GM21515 (cell line): ENCODE data around the gene DST.
"Not testable (repeated sequence)": the region's sequence is repeated elsewhere in the genome, so short reads cannot be mapped to it uniquely, and the experiment has no call there.

Experiments used
- ATAC-seq: cut with Tn5 transposase; IDR thresholded peaks from one replicate; pipeline ENCODE4 v1.9.1; 2021; ENCODE audit not compliant: unreplicated experiment

The DST gene

GRCh38 chr6:56518995-56519767 is 123.5 kb downstream of the DST start:
- ATAC-seq = no peak

GRCh38 chr6:56517155-56517745 is 125.4 kb downstream of the DST start:
- ATAC-seq = no peak

GRCh38 chr6:56516003-56516402 is 126.7 kb downstream of the DST start:
- no peak for ATAC-seq

- ATAC-seq = no peak
Observed at GRCh38 chr6:56515081-56515905, 127.4 kb downstream of the DST start.

- no peak for ATAC-seq
Observed at GRCh38 chr6:56514395-56514794, 128.3 kb downstream of the DST start.

- ATAC-seq = no peak
Observed at GRCh38 chr6:56513631-56514030, 129.1 kb downstream of the DST start.

GRCh38 chr6:56511591-56511990 is 131.1 kb downstream of the DST start:
- no peak for ATAC-seq

- ATAC-seq = no peak
Observed at GRCh38 chr6:56510984-56511531, 131.6 kb downstream of the DST start.

- no peak for ATAC-seq
Observed at GRCh38 chr6:56509031-56509430, 133.7 kb downstream of the DST start.

- ATAC-seq = no peak
Observed at GRCh38 chr6:56507517-56507916, 135.2 kb downstream of the DST start.

- no peak for ATAC-seq
Observed at GRCh38 chr6:56505512-56506260, 137.0 kb downstream of the DST start.

- no peak for ATAC-seq
Observed at GRCh38 chr6:56501993-56502392, 140.7 kb downstream of the DST start.

GRCh38 chr6:56499095-56499494 is 143.6 kb downstream of the DST start:
- no peak for ATAC-seq

- ATAC-seq = no peak
Observed at GRCh38 chr6:56497691-56498090, 145.0 kb downstream of the DST start.

- no peak for ATAC-seq
Observed at GRCh38 chr6:56497240-56497639, 145.4 kb downstream of the DST start.

- ATAC-seq = not testable (repeated sequence)
Observed at GRCh38 chr6:56496650-56497049, 146.0 kb downstream of the DST start.

GRCh38 chr6:56495654-56496053 is 147.0 kb downstream of the DST start:
- no peak for ATAC-seq

- no peak for ATAC-seq
Observed at GRCh38 chr6:56491606-56492328, 150.9 kb downstream of the DST start.

- no peak for ATAC-seq
Observed at GRCh38 chr6:56490993-56491392, 151.7 kb downstream of the DST start.

- no peak for ATAC-seq
Observed at GRCh38 chr6:56489559-56489958, 153.1 kb downstream of the DST start.
